ENCODE results near the gene SEMG1. TPM values are rescaled to one million over a fixed set of nuclear protein-coding genes. Genes with fewer than 3 reads are reported as not detected.

Gene SEMG1
- total RNA-seq, 3 donors from 2014 or later = 1.8 TPM; not detected in 2

DNA sequence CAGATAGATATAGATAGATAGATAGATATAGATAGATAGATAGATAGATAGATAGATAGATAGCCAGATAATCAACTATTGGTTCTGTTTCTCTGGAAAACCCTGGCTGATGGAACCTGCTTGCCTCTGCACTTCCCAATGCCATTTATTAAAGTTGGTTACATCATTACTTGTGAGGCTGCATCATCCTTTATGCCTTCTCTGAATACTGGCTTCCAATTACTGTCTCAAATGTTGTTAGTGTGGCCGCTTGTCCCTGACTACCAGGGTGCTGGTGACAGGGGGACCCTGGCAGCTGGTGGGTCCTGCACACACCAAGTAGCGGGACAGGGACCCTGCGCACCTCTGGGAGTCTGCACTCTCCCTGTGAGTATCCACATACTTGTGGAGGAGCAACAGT, 51.4 kb downstream of the SEMG1 start:
- H3K27me3 ChIP-seq = no peaks in the 10 kb centered on the region
- no peak for DNase-seq (ENCODE audit: low spot score in 2 of 2)
- TF ChIP-seq CTCF (IDR thresholded peaks at IDR 0.05) = no peak
- no peaks in the 10 kb centered on the region for H3K9me3 ChIP-seq
- intact Hi-C loops (cut with DNase I; ENCODE audit: low total_unique reads) = no loop called here
- H3K4me1 ChIP-seq = peaks cover 5% of the 10 kb centered on the region in 2 donors
- H3K4me3 ChIP-seq = no peak overlapping the region
- H3K36me3 ChIP-seq = no peaks in the 10 kb centered on the region
- H3K27ac ChIP-seq = no peak overlapping the region

DNA sequence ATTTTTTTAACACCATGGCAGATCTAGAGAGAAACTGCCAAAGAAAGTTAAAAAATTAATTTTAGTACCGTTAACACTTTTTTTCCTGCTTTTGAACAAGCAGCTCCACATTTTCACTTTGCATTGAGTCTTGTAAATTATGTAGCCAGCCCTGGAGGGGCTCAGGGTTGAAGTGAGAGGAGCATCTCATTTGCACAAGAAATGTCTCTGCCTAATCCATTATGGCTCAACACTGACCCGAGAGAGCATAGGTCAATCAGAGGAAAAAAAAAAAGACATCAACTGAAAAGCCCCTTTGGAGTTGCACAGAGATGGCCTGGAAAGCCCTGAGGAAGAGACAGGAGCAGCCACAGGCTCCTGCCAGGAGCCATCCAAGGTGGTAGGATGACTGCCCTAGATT, 51.8 kb downstream of the SEMG1 start:
- no peaks in the 10 kb centered on the region for H3K9me3 ChIP-seq
- no peaks in the 10 kb centered on the region for H3K36me3 ChIP-seq
- H3K4me3 ChIP-seq = no peak overlapping the region
- no peak for DNase-seq (ENCODE audit: low spot score in 2 of 2)
- H3K27ac ChIP-seq = no peak overlapping the region
- no peaks in the 10 kb centered on the region for H3K27me3 ChIP-seq
- intact Hi-C loops (cut with DNase I; ENCODE audit: low total_unique reads) = no loop called here
- peaks cover 5% of the 10 kb centered on the region in 2 donors for H3K4me1 ChIP-seq
- TF ChIP-seq POLR2AphosphoS5 (IDR thresholded peaks at IDR 0.05) = no peak
- no peak for TF ChIP-seq POLR2A (IDR thresholded peaks at IDR 0.05)
- TF ChIP-seq CTCF (IDR thresholded peaks at IDR 0.05) = no peak

Other genes with a start within 250 kb of the SEMG1 start
- gene TOMM34, start 246.6 kb upstream of the SEMG1 start, total RNA-seq = 10 to 100 TPM; 14.6 to 21.0 (median 20.3) TPM
- 10 to 100 TPM; 33.1 to 35.3 (median 34.7) TPM for gene STK4, start 240.5 kb upstream of the SEMG1 start, total RNA-seq
- gene KCNS1, start 105.9 kb upstream of the SEMG1 start, total RNA-seq = under 1 TPM in 1 of 3 donors, not detected in 2; 0.44 TPM
- gene WFDC5, start 91.9 kb upstream of the SEMG1 start, total RNA-seq = not detected
- gene WFDC12, start 82.6 kb upstream of the SEMG1 start, total RNA-seq = not detected
- 1 to 10 TPM in 1 of 3 donors, under 1 TPM in 1, not detected in 1; 0.88 to 5.9 TPM for gene PI3, start 32.1 kb upstream of the SEMG1 start, total RNA-seq
- under 1 TPM in 1 of 3 donors, not detected in 2; 0.16 TPM for gene SEMG2, start 14.3 kb downstream of the SEMG1 start, total RNA-seq
- 100 to 1,000 TPM in 2 of 3 donors, 10 to 100 TPM in 1; 30.6 to 310 (median 248) TPM for gene SLPI, start 47.5 kb downstream of the SEMG1 start, total RNA-seq
- not detected for gene RBPJL, start 99.8 kb downstream of the SEMG1 start, total RNA-seq
- 1 to 10 TPM in 1 of 3 donors, under 1 TPM in 1, not detected in 1; 0.33 to 1.6 TPM for gene MATN4, start 101.3 kb downstream of the SEMG1 start, total RNA-seq
- 100 to 1,000 TPM in 2 of 3 donors, 10 to 100 TPM in 1; 29.4 to 337 (median 121) TPM for gene SDC4, start 141.4 kb downstream of the SEMG1 start, total RNA-seq
- 10 to 100 TPM; 30.8 to 56.3 (median 47.3) TPM for gene SYS1, start 156.1 kb downstream of the SEMG1 start, total RNA-seq
- 1 to 10 TPM in 1 of 3 donors, not detected in 2; 1.3 TPM for gene TP53TG5, start 171.3 kb downstream of the SEMG1 start, total RNA-seq
- 10 to 100 TPM; 32.2 to 49.2 (median 44.5) TPM for gene DBNDD2, start 201.3 kb downstream of the SEMG1 start, total RNA-seq
- gene PIGT, start 209.1 kb downstream of the SEMG1 start, total RNA-seq = 100 to 1,000 TPM in 1 of 3 donors, 10 to 100 TPM in 2; 74.1 to 103 (median 76.7) TPM